ENCODE data around the gene CAPN2. TPM values are rescaled to one million over a fixed set of nuclear protein-coding genes. Genes with fewer than 3 reads are reported as not detected.

The CAPN2 gene
- total RNA-seq, 1 donor from 2014 or later: 135 TPM

Small RNAs within 50 kb of the gene (small RNA-seq; reads per million reads assigned to genes)
- gene RNU6-1248P (ENCODE audit: low replicate concordance): not detected

Other genes with a start within 250 kb of the CAPN2 start
- gene CAPN8, start 46.8 kb upstream of the CAPN2 start, total RNA-seq: 0.62 TPM
- 38.9 TPM for gene TP53BP2, start 133.4 kb downstream of the CAPN2 start, total RNA-seq

Data from tongue (tissue), 2 donors.